Stimulated activated naive CD4-positive, alpha-beta T cell treated with Interleukin-2 at 50 U/mL for 16 hours (primary cell): Measurements from ENCODE around the gene AQP12A.
A peak's percentile ranks its signal among the peaks of the same experiment; 100 is the strongest.
"Not testable (repeated sequence)": the region's sequence is repeated elsewhere in the genome, so short reads cannot be mapped to it uniquely, and the experiment has no call there.

Experiments
- DNase-seq: peaks from one replicate; lab custom pipeline; 2025; lab: John Stamatoyannopoulos, UW

Gene AQP12A

DNA sequence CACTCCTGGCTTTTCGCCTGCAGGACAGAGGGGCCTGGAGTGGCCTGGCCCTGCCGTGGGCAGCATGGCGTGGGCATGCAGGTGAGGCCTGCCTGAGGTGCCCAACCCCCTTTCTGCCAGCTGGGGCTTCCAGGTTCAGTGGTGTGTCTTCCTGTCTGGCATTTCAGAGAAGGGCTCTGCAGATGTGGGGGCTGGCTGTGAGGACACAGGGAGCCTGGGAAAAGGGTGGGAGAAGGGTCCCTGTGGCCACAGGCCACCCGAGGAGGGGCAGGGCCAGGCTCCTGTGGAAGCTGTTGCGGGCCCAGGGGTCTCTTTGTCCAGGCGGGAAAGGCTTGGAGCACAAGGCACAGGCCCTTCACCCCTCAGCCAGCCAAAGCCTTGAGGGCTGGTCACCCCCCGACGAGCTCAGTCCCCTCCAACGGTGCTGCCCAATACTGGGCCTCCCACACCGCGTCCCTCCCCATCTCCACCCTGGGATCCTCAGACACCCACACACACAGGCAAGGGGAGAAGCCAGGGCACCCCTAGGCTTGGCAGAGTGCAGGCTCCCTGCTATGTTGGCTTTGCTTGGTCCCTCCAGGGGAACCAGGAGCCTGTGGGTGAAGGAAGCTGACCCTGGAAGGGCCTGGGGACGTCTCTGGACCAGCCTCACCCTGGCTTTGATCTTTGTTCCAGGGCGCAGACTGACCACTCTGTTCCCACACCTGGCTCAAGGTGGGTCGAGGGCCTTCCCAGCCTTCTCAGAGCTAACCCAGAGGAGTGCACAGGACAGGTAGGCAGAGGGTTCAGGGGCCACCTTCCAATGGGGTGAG lies 3.7 kb upstream of the AQP12A start:
- no peak for DNase-seq

DNA sequence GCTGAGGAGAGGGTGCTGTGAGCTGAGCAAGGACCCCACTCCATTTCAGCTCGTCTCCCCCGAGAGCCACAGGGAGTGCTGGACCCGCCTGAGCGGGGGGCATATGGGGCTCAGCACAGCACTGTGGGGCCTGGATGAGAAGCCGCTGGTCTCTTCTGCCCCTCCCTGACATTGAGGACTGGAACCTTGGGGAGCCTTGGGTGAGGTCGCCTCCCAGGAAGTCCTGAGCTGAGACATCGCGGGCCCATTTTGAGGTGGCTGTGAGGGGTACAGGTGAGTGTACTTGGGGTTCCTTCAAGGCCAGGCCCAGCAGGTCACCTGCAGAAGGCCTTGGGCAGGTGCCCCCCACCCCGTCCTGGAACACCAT lies 3.1 kb upstream of the AQP12A start:
- no peak for DNase-seq

DNA sequence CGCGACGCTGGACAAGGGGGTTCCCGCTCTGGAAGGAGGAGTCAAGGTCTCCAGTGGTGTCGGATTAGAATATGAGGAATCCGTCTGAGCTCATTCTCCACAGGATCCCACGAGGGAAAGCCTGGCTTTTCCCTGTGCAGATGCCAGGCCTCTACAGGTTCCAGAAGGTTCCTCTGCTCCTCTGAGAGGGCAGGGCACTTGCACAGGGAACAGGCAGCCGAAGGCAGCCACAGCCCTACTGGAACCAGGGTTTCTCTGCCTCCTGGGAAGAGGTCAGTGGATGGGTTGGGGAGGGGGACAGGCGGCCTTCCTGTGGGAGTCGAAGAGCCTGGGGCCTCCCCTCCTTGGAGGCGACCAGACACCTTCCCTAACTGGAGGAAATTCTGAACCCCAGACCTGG lies 1.7 kb upstream of the AQP12A start:
- no peak for DNase-seq

DNA sequence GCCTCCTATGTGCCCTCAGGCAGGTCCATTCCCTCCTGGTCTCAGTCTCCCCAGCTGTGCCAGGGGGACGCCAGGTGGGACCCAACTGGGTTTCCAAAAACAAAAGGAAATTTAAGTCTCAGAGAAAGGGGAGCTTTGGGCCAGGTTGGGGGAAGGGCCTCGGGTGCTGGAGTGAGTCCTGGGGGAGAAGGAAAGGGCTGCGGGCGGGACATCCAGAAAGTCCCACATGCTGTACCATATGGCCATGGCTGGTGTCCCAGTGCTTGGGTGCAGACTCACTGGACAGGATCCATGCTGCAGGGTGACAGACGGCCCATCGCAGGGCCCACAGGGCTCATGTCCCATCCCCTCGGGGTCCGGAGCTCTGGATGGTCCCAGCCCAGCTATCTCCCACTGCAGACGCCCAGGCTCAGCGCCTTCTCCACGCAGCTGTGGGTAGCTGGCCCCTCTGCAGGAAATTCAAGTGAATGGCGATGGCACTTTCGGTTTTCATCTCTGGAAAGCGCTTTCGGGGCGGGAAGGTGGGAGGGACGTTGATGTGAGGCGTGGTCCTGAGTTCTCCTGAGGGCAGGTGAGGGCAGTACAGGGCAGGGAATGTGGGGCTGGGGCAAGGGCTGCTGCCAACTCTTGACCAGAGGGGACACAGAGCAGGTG lies 1.1 kb upstream of the AQP12A start:
- DNase-seq, result not testable (repeated sequence)

DNA sequence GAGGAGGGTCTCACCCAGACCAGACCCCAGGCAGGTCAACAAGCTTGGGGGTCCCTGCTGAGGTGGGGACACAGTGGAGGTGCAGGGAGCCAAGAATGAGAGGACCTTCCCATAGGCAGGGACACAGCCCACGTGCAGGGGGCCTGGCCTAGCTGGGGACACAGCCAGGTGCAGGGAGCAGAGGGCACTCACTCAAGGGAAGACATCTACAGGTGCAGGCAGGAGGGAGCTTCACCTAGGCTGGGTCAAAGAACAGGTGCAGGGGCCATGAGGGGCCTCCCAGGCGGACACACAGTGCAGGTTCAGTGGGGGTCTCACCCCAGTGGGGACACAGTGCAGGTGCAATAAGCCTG lies 615 bp upstream of the AQP12A start:
- not testable (repeated sequence) for DNase-seq

DNA sequence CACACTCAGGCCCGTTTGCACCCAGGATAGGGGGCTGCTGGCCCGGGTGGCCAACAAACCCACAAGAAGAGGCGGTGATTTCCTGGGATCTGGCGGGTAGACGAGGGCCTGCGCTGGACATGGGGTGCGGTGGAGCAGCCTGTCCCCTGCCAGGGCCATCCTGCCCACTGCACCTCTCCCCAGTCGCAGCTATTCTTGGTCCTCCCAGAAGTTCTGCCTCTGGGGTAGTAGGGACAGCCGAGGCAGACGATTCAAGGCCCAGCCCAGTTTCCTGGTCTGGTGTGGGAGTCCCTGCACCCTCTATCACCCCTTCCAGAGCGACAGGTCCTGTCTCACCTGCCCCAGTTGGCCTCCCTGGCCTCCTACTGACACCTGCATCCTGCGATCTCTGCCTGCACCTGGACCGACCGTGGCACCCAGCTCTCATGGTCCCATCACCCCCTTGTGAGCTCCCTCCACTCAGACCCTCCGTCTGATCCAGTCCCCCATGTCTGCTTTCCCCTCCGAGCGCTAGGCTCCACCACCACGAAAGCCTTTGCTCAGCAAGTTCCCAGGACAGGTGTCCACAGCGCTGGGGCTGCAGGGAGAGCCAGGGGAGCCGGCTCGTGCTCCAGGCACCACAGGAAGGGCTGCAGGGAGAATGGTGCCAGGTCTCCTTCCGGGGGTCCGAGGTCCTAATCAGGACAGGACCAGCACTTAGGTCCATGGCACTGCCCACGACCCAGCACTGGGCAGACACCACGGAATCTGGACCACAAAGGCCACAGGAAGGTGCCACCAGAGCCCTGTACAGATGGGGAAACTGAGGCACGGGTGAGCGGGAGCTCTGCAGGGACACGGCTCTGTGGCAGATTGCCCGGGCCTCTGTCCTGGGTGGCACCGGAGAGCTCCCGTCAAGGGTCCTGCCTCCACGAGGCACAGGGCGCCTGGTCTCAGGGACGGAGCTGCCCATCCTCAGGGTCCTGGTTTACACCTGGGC lies 1.2 kb downstream of the AQP12A start:
- DNase-seq, result not testable (repeated sequence)

DNA sequence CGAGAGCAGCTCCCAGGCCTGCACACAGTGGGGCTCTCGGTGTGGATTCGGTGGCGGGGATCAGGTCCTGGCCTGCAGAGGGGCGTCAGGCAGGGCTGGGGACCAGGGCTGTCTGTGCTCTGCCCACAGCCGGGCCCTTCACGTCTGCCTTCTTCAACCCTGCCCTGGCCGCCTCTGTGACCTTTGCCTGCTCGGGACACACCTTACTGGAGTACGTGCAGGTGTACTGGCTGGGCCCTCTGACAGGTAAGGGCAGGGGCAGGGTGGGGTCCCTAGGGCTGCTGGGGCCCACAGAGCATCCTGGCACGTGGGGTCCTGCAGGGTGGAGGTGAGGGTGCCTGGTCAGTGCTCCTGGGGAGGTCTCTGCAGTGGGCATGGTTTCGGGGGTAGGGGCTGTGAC lies 2.6 kb downstream of the AQP12A start:
- not testable (repeated sequence) for DNase-seq

DNA sequence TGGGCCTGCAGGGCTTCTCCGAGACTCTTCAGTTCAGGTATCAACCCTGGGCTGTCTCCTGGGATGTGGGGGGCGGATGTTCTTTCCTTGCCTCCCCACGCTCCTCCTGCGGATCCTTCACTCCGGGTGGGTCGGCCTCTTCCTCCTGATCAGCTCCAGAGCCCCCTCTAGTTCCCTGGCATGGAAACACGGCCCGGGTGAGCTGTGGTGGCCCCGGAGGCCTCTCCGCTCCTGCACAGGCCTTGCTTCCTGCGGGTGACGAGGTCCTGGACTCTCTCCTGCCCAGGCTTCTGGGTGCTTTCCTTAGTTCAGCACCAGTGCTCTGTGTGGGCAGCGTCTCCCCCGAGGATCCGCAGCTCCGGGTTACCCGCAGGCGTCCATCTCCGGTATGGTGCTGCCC lies 3.9 kb downstream of the AQP12A start:
- DNase-seq, result not testable (repeated sequence)

DNA sequence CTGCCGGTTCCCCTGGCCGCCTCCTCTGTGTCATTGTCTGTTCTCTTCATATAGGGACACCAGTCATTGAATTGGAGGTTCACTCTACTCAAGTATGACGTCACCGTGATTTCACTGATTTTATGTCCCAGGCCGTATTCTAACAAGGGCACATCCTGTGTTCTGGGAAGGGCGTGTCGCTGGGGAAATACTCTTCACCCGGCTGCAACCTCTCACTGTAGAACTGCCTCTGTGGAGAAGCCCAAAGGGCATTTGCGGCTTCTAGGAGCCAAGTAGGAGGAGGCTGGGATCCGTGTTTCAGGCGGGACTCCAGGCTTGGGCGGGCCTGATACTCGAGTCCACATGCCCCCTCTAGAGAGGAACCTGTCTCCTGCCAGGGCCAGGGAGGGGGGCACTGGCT lies 4.8 kb downstream of the AQP12A start:
- DNase-seq, result not testable (repeated sequence)

DNA sequence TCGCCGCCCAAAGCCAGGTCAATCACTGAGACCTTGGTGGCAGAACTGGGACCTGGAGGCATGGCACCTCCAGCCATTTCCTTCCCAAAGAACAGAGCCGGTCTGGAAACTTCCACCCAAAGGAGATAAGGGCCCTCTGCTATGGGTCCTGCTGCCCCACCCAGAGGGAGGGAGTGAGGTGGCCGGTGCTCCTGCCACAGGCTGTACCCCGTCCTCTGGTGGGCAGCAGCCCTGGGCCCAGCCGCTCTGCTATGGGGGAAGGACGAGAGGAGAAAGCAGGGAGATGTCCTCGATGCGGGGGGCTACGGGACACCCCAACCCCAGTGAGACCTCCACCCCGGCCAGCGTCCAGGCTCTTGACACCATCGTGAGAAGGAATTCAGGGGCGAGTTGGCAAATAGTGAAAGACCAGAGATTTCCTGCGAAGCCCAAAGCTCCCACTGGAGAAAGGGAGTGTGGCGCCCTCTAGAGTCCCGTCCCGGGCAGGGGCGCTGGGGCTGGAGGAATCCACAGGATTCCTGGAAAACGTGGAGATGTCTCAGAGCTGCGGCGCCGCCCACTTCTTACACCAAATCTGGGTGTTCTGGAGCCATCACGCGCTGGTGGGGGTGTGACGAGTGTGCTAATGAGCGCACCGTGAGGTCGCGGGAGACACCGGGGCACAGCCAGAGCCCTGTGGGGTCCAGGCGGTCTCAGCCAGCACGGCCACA lies 7.3 kb downstream of the AQP12A start:
- not testable (repeated sequence) for DNase-seq

DNA sequence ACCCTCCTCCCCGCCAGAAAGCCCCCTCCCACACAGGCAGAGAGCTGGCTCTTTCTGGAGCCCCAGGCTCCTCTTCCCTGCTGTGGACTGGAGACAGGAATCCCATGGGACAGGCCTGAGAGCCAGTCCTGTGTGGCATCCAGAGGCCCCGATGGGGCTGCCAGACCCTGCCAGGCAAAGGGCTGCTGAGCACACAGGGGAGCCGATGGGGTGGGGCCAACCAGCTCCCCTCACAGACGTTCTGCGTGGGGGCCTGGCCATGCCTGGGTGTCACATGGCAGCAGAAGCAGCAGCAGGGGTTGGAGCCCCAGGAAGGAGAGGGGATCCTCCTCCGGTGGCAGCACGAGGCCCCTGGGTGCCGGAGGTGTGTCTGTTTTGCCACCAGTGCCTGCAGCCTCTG lies 8.2 kb downstream of the AQP12A start:
- DNase-seq, result not testable (repeated sequence)

DNA sequence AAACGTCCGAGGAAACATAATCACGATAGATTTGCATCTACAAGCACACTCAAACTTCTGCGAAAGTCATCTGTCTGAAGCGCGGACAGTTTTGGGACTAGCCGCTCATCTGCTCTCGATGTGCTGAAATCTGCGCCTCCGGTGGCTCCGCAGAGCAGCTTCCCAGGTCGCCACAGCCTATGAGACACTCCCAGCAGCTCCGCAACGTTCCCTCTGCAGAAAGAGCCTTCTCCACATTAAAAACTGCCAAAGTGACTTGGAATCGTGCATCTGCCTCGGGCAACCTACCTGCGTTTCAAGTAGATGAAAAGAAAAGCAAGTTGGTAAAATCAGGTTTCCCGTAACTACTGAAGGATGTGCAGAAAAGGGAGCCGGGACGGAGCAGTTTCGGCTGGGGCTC lies 8.9 kb downstream of the AQP12A start:
- not testable (repeated sequence) for DNase-seq

DNA sequence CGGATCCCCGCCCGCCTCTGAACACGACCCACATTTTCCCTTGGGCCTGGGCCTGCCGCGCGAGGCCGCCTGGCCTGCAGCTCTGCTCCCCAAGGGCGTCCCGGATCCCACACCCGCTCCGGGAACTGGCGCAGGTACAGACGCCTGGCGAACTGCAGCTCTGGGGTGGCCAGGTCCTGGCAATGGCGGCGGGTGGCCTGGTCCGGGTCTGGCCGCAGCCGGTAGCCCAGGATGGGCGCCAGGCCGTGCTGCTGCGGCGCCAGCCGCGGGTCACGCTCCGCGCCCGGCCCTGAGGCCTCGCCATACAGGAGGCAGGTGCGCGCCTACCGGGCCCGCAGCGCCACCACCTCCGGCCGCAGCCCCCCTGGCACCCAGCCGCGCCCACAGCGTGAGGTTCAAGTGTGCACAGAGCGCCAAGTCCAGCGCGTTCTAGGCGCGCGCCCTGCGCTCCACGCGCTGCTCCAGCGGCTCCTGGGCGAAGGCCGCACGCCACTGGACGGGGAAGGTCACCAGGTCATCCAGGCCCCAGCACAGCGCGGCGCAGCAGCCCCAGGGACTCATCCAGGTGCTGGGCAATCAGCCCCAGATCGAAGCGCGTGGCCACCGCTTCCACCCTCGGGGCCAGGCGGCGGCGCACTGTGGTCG lies 9.5 kb downstream of the AQP12A start:
- DNase-seq, result no peak

DNA sequence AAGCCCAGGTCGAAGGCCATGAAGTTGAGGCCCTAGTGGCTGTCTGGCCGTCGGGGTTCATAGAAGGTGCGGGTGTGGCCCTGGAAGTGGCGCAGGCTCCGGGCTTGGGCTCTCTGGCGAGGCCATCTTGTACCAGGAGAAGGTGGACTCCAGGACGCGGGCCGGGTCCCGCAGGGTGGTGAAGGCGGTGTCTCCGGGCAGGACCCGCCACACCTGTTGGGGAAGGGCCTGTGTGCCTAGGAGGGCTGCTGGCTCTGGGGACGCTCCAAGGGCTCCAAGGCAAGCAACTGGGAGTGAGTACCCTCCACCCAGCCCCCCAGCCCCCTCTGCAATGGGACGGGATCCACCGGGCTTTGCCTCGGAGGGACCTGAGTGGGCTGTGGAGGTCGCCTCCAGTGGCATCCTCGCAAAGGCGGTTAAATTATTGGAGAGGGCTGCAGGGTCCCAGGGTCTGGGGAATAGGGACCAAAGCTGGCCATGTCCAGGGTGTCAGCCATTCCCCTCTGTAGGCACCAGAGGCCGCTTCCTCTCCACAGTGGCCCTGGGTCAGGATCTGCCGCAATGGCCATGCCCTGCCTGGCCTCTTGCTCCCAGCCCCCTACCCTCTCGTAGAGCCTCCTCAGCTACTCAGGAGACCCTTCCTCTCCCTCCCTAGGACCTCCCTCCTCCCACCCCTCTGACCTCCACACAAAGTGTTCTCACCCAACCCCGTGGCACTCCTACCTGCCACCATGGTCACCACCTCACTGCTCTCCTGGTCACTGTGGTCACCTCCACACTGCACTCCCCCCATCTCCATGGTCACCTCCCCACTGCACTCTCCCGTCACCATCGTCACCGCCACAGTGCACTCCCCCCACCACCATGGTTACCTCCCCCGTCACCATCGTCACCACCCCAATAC lies 10.3 kb downstream of the AQP12A start:
- DNase-seq, result no peak

DNA sequence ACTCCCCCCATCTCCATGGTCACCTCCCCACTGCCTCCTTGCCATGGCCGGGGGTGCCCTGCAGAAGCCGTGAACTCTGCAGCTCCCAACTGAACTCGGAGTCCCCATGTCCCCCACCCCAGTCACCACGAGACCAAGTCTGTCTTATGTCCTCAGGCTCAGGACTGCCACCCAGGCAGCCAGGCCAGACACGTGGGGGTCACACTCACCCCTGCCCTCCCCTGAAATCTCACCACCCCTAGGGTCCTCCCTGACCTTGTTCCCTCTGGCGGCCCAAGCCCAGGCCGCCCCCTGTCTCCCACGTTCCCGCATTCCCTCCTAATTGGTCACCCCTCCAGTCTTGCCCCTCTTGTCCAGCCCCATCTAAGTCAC lies 11.0 kb downstream of the AQP12A start:
- no peak for DNase-seq

DNA sequence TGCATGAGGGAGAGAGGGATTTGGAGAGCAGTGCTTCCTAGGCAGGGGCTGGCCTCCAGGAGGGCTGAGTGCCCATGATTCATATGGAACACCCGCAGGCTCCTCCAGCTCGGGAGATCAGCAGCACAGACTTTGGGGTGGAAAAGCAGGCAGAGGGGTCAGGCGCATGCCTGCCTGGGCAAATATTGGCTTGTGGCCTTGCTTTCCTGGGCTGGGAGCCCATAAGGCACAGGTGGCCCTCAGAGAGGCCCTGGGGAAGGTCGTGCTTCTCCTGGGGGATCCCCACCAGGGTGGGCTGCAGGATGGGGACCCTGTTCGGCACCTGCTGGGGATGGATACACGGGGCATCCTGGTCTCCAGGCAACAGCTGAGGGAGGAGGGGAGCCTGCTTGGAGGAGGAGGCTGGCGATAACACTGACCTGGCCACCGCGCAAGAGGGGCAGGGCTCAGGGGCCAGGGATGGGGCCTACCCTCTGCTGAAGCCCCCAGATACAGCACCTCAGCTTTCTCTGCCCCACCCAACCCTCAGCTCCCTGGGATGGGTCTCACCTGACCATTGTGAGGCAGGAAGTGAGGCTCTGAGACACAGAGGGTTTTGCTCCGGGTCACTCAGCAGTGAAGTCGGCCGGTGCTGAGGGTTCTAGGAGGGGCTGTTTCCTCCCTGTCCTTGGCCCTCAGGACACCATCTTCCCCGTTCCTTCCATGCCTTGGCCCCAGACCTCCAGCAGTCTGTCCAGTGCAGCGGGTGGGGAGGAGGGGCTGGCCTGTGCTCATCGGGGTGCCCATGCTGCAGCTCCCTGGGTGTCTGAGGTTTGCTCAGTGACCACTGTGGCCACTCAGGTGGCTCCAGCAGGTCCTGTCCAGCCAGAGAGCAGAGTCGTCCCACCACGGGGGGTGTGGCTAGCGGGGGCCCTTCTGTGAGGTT lies 12.0 kb downstream of the AQP12A start:
- no peak for DNase-seq

DNA sequence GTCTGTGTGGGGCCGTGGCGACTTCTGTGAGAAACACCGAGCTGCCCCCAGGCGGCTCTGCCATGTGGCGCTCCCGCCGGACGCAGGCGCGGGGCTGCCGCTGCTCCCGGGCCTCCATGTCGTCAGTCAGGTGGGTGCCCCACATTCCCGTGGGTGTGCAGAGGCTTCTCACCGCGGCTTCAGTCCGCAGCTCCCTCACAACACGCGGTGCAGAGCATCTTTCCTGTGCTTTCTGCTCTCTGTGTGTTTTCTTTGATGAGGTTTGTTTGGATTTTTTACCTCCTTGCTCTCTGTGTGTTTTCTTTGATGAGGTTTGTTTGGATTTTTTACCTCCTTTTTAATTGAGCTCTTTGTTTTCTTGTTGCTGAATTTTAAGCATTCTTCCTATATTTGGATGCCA lies 13.0 kb downstream of the AQP12A start:
- peak; percentile 24 for DNase-seq

DNA sequence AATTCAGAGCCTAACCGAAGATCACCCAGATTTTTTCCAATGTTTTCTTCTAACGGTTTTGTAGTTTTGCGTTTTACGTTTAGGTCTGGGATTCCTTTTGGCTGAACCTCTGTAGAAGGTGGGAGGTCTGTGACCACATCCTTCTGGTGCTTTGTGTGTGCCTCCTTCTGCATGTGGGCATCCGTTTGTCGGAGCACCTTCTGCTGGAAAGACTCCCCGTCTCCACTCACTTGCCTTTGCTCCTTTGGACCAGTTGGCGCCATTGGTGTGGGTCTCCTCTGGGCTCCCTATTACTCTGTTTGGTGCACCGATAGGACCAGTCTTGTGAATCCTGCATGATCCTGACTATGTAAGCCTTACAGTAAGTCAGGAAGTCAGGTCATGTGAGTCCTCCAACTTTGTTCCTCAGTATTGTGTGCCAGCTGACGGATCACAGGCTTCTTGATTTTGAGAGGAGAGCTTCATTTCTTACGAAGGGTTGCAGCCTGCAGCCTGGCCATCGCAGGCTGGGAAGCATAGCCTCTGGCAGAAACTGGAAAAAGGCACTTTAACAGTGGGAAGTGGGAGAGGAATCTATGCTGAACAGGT lies 13.6 kb downstream of the AQP12A start:
- no peak for DNase-seq
